ENCODE results near the gene UCP1.
"Not testable (repeated sequence)": the region's sequence is repeated elsewhere in the genome, so short reads cannot be mapped to it uniquely, and the experiment has no call there.

The UCP1 gene

GRCh38 chr4:140529434-140529833, 39.3 kb downstream of the UCP1 start:
- DNase-seq, result no peak

DNA sequence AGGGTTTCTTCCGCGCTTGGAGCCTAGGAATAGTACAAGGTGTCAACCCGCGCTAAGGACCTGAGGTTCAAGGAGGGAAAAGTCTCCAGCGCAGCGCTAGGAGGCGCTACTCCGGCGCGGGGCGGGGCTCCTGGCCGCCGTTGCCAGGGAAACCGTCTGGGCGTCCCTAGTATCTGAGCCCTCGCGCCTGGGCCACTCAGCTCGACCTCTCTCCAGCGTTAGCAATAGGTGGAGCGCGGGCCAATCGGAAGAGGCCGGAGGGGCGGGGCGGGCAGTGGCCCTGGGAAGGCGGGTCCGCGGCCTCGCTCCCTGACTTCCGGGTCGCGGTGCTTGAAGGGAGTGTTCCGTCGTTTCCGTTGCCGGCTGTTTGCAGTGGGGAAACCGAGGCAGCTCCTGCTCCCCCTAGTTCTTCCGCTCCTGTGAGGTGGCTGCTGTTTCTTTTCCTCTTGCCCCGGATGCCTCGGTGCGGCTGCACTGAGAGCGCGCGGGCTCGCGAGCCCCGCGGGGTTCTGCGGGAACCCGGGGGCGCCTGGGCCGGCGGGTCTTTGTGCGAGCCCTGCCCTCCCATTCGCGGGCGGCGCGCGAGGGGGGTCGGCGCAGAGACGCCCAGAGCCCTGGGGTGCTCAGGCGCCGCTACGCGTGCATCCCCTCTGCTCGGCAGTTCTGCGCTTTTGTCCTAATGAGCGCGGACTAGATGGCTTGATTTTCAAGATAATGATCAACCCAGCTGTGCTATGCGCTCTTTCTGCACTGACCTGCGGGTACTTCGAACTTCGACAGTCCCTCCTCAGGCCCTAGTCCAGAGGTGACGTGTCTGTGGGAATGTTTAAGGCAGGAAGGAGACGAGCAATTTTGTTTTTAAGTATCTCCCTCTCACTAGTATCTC, 44.7 kb downstream of the UCP1 start, which contains the start of gene ELMOD2:
Gene ELMOD2, plus strand, starts transcription at position 312 of the 886 bp plus-strand sequence. CDS start 1,261 bp downstream, outside the sequence.
- DNase-seq, result peak; percentile 97

GRCh38 chr4:140523370-140523856, 45.3 kb downstream of the UCP1 start:
- DNase-seq, result no peak

- no peak for DNase-seq
Observed at GRCh38 chr4:140515423-140515822, 53.3 kb downstream of the UCP1 start.

DNA sequence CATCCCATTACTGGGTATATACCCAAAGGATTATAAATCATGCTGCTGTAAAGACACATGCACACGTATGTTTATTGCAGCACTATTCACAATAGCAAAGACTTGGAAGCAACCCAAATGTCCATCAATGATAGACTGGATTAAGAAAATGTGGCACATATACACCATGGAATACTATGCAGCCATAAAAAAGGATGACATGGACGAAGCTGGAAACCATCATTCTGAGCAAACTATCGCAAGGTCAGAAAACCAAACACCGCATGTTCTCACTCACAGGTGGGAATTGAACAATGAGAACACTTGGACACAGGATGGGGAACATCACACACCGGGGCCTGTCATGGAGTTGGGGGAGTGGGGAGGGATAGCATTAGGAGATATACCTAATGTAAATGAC, 55.0 kb downstream of the UCP1 start:
- DNase-seq, result not testable (repeated sequence)
